NCI-H446 treated with DMSO at 0.1 percent for 48 hours (cell line): ENCODE data around the gene BHLHE41.

ENCODE experiments used
- DNase-seq: peaks from one replicate; lab custom pipeline; 2025; lab: John Stamatoyannopoulos, UW

The BHLHE41 gene

GRCh38 chr12:26134540-26134939 lies 9.7 kb upstream of the BHLHE41 start:
- no peak for DNase-seq

- no peak for DNase-seq
Observed at GRCh38 chr12:26133521-26133920, 8.7 kb upstream of the BHLHE41 start.

GRCh38 chr12:26132866-26133265 lies 8.0 kb upstream of the BHLHE41 start:
- DNase-seq = no peak

DNA sequence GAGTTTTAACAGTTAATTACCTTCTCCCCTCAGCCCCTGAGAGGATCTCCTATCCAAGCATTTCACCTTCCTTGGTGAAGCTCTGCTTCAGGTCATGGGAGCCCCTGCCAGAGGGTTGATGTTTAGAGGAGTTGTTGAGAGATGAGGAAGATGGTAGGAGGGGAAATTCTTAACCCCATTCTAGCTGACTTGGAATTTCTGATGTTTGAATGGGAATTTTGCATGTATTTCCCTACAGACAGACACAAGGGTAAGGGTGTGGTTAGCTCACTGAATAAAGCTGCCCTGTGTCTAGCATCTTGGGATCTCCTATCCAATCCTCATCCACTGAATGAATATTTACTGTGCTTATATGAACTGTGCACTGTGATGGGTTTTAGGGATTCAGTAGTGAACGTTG lies 7.1 kb upstream of the BHLHE41 start:
- DNase-seq = no peak

GRCh38 chr12:26130728-26131127 lies 5.9 kb upstream of the BHLHE41 start:
- DNase-seq = no peak

DNA sequence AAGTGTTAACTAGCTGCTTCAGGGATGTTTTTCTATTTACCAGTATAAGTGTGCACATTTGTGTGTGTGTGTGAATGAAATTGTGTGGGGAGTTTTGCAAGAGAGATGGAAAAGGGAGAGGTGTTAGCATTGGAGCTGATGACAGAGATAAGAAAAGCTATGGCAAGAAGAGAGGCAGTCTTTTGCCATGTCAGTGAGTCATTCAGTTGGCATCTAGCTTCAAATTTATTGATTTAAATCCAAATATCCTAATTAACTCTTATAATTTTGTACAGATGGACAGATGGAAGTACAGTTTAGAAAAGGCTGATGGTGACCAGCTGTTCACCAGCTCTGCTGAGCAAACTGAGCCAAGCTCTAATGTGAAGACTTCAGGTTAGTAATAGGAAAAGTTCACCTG lies 3.3 kb upstream of the BHLHE41 start:
- DNase-seq = peak; percentile 79

GRCh38 chr12:26127404-26127803 lies 2.6 kb upstream of the BHLHE41 start:
- DNase-seq = no peak

- DNase-seq = peak; percentile 52
Observed at GRCh38 chr12:26126340-26127284, 1.8 kb upstream of the BHLHE41 start.

DNA sequence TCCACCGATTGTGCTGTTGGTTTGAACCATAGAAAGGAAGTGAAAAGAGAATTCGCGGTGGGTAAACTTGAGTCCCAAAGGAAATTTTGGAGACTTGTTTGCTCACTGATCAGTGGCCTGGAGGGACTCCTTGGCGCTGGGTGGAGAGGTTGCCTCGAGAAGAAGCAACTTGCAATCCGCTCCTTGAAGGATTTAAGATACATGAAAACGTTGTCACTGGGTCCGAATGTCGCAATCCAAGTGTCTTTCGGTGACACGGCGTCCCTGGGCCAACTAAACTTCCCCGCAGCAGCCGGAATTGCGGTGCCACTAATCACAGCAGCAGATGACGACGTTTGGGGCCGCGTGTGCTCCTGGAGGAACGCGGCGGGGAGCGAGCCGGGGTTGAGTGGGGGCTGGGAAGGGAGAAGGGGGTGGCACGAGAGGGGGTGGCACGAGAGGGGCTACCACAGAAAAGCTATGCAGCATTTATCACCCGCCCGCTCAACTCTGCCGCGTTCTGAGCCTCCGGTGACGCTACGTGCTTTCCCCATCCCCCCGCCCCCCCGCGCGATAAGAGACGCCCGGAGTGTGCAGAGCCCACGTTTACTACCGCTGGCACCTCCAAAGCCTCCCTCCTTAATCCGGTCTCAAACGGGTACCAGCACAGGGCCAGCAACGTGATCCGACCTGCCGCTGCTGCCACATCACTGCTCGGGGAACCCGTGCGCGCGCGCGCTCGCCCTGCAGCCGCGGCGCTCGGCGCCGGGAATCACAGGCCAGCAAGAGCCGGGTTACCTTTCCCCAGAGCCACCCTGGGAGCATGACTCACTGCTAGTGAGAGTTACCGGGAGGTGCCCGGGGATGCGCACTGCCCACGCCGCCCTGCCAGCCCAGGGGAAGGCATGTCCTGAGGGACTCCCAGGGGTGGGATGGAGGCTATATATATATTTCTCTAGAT lies 833 bp upstream of the BHLHE41 start:
- peak; percentile 59 for DNase-seq

- no peak for DNase-seq
Observed at GRCh38 chr12:26123482-26123980, 1.3 kb downstream of the BHLHE41 start.

DNA sequence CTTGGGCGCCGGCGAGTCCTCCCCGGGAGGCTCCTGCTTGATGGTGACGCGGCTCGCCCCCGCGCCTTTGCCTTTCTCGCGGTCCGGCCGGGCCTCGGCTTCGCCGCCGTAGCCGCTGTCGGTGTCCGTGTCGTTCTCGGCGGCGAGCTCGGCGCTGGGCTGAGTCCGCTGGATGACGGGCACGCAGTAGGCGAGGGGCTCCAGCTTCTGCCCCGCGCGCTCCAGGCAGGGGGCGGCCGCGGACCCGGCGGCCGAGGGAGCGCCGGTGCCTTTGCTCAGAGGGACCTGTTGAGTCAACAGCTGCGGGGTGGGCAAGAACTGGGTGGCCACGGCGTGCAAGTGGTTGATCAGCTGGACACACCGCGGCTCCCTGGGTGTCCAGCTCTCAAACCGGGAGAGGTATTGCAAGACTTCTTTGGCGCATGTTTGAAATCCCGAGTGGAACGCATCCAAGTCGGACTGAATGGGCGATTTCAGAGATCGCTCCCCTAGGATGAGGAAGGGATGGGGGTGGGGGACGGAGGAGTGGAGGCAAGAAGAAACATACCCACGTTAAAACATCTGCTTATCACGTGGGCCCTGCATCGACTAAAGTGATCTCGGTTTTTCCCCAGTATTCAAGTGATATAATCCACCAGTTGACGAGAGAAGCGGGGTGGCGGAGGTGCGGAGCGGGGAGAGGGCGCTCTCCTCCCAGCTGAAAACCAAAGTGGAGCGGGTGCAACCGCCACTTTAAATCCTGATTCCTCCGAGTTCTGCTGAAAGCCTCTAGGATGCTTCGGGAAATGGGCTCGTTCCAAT lies 2.0 kb downstream of the BHLHE41 start:
- DNase-seq = peak; percentile 37

GRCh38 chr12:26122061-26122680 lies 2.7 kb downstream of the BHLHE41 start:
- no peak for DNase-seq

DNA sequence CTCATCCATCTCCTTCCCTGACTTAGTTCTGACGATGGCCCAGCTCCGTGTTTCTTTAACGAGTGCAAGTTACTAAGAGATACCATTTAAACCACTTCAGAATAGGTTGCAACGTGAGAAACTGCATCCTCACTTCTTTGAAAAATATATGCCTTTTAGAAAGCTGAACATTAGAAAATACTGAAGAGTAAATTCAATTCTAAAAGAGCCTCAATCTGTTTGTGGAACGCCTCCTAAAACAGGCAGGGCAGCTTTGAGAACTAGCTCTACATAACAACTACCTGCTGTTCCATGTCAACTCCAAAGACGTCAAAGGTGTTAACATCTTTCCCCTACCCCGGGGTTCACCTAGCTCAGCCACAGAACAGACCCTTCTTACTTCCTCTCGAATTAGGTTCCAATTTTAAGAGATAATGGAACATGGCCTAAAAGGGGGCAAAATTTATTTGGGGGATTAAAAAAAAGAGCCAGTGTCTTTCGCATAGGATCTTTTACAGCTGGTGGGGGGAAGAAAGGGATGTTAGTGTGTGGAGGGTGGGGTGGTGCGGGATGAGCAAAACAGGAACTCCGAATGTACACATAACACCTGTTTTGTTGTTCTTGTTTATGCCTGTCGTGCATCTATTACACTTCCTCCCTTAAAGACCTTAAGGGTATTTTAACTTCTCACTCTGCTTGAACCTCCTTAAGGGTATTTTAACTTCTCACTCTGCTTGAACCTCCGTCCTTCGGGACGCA lies 3.3 kb downstream of the BHLHE41 start:
- no peak for DNase-seq

GRCh38 chr12:26120561-26121274 lies 4.1 kb downstream of the BHLHE41 start:
- no peak for DNase-seq

DNA sequence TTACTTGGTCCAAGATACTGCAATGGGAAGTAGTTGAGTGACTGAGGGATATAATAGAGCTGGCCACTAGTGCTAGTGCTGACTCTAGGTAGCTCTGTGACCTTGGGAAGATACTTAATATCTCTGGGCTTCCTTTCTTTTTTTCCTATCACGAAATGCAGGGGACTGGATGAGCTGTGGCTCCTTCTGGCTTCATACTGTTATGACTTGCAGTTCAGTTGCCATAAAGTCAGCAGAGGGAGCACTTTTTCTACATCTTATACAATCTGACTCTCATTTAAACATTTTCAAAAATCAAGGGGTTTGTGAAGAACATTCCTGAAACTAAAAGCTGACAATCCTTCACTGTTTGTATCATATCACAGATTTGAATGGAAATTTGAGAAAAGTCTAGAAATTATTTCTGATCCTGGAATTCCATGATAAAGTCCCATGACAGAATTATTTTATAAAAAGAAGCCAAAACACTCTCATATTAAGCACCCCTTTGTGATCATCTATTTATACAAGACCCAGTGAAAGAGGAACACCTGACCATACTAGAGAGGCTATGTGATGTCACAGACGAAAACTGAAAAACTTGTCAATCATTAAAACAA lies 5.3 kb downstream of the BHLHE41 start:
- peak; percentile 61 for DNase-seq

DNA sequence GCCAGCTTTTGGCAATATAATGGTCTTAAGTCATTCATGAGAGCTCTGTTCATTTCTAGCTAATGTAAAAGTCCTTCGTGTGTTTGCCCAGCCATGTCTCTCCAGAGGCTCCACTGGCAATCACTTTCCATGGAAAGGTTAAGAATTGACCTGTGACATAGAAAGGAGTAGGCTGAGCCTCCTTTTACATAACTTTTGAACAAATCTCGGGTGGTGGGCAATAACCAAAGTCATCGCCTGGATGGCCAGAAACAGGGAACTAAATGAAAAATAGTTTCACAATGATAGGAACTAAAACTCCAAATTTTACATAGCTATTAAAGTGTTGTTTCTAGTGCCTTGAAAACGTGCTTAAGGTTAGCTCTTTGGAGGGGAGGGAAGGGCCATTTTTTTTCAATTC lies 6.5 kb downstream of the BHLHE41 start:
- DNase-seq = no peak

- no peak for DNase-seq
Observed at GRCh38 chr12:26116829-26117715, 7.8 kb downstream of the BHLHE41 start.

DNA sequence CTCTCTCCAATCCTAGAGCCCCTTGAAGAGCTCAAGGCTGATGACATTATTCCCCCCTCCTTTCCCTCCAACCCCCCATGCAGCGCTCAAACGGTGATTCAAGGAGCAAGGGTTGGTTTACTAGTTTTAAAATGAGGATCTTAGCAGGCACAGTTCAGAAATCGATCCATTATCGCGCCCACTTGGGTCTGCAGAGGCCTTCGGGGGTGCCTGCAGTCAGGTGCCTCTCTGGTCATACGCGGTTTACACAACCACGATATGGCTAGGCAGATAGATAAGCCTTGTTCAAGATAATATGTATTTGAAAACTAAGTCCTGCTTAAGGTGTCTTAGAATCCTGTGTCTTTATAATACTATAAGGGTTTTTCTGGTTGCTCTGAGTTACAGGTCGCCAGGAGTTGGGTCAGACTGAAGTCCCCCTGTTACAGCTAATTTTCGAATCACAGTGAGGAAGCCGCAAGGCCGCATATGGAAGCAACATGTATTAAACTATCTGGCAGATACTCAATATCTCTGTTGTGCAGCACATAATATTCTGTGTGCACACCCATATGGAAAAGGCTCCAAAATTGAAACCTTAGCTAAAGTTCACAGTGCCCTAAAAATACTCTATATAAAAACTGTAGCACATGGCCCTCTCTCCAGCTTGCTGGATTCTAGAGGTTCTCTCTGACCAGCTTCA lies 10.0 kb downstream of the BHLHE41 start:
- DNase-seq = no peak
